Measurements from ENCODE around the gene ARHGAP6.
"Not testable (repeated sequence)": the region's sequence is repeated elsewhere in the genome, so short reads cannot be mapped to it uniquely, and the experiment has no call there.

The ARHGAP6 gene

DNA sequence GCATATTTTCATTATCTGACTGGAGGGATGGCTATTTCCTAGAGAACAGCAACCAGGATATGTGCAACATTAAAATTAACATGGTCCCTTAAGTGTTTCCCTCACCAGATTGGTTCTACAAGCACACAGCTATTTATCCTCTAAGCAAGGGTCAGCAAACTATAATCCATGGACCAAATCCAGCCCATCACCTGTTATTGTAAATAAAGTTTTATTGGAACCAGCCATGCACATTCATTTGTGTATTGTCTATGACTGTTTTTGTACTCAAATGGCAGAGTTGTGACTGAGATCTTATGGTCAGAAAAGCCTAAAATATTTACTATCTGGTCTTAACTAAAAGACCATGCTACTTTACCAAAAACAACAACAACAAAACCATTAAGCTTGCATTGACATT lies 294.6 kb downstream of the ARHGAP6 start:
- Mint-ChIP-seq H3K27ac (no peak overlapping the region), H3K4me1 (ENCODE audit: low read depth) (no peaks in the 10 kb centered on the region), H3K9me3 (no peaks in the 10 kb centered on the region), H3K4me3 (no peak overlapping the region), H3K36me3 (ENCODE audit: low read depth) (no peaks in the 10 kb centered on the region), H3K27me3 (ENCODE audit: low read depth) (no peaks in the 10 kb centered on the region)
- no peak for DNase-seq (ENCODE audit: low spot score)

DNA sequence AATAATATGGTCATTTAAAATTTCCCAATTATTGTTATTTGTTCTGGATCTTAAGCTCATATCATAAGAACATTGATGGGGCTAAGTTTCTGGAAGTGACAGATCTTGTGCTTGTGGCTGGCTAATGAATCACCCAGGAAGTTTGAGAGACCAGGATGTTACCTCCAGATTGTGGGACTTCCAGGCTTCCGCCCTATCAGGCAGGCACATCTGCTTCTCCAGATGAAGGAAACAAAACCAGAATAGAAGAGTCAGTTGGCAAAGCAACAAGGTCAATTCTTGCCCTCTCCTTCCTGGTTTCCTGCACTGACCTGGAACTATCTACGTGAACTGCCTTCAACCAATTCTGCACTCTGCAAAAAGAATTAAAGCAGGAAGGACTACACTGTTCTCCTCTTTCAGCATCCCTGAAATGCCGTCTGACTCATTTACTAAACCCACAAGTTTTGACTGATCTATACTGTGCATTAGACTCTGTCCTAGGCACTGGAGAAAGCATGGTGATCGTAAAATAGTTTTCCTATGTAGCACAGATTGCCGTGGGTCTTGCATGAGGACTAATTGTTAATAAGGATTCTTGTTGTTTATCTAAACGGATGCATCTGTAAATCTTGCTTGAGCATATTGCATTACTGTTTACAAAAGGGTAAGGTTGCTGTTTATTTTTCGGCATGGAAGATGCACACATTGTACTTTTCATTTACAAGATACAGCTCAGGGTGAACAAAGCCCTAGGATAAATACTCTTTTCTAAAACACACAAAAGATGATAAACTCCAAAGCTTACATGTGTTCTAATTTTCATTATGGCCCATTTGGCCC lies 297.9 kb downstream of the ARHGAP6 start:
- no peak for DNase-seq (ENCODE audit: low spot score)
- H3K27ac Mint-ChIP-seq: no peak overlapping the region

DNA sequence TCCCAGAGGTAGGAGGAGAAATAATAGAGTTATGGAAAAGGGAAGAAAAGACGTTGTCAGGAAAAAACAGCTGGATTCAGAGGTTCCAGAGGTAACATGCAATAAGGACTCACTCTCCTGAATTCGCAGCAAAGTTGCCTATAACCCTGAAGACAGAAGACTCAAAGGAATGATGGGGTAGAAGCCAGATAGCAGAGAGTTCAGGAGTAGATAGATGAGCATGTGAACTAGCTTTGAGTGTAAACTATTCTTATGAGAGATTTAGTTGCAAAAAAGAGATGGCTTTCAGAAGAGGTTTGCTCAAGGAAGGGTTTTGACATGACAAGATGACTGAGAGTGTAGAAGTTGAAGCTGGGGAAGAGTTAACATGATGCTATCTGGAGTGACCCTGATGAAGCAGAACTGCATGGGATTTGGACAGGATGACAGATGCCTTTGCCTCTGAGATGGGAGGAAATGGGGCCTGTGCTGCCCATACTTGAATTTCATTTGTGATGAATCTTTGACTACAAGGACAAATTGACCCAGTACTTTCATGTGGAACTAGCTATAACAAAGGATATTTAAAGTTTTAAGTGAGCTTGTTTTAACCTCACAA lies 298.6 kb downstream of the ARHGAP6 start:
- H3K27ac Mint-ChIP-seq: no peak overlapping the region
- no peaks in the 10 kb centered on the region for H3K9me3 Mint-ChIP-seq

More for the DNA sequence above, 297.9 kb downstream of the ARHGAP6 start:
- H3K9me3 Mint-ChIP-seq: no peaks in the 10 kb centered on the region
- no peak overlapping the region for H3K4me3 Mint-ChIP-seq
- no peaks in the 10 kb centered on the region for H3K36me3 Mint-ChIP-seq (ENCODE audit: low read depth)
- H3K4me1 Mint-ChIP-seq (ENCODE audit: low read depth): no peaks in the 10 kb centered on the region
- H3K27me3 Mint-ChIP-seq (ENCODE audit: low read depth): no peaks in the 10 kb centered on the region

DNA sequence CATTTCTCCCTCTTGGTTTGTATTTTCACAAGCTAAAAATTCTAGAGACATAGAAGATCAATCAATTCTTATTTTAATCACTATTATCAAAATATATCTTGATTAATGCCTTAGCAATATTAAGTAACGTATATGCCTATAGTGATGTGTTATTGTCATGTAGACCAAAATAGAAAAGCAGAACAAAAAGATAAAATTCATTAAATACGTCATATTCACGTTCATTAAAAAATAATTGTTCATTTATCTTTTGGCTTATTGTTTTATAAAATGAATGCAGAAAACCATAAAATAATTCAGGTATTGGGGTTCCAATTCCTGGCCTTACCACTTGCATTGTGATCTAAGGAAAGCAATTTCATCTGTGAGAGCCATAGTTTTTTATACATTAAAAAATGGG lies 300.3 kb downstream of the ARHGAP6 start:
- H3K27me3 Mint-ChIP-seq (ENCODE audit: low read depth): no peaks in the 10 kb centered on the region
- H3K9me3 Mint-ChIP-seq: no peaks in the 10 kb centered on the region
- H3K27ac Mint-ChIP-seq: no peak overlapping the region
- no peak for DNase-seq (ENCODE audit: low spot score)
- no peaks in the 10 kb centered on the region for H3K36me3 Mint-ChIP-seq (ENCODE audit: low read depth)
- H3K4me1 Mint-ChIP-seq (ENCODE audit: low read depth): no peaks in the 10 kb centered on the region
- no peak overlapping the region for H3K4me3 Mint-ChIP-seq

More for the DNA sequence above, 298.6 kb downstream of the ARHGAP6 start:
- DNase-seq (ENCODE audit: low spot score): no peak
- Mint-ChIP-seq H3K36me3 (ENCODE audit: low read depth) (no peaks in the 10 kb centered on the region), H3K27me3 (ENCODE audit: low read depth) (no peaks in the 10 kb centered on the region), H3K4me1 (ENCODE audit: low read depth) (no peaks in the 10 kb centered on the region), H3K4me3 (no peak overlapping the region)

DNA sequence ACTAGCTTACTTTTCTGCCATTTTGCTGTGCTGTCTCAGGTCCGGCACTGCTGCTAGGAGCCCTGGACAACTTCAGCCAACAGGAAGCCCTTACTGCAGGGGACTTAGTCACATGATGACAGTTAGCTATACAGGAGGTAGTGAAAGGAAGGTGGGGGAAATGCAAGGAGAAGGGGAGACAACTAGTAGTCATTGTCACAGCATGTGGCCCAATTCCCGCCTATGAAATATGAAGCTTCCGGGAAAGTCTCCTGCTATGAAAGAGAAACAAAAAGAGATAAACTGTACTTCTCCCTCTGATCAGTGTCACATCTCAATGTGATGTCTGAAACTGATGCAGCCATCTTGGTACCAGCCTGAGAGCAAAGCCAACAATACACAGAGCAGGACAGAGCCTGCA lies 300.9 kb downstream of the ARHGAP6 start:
- no peaks in the 10 kb centered on the region for H3K4me1 Mint-ChIP-seq (ENCODE audit: low read depth)
- H3K27me3 Mint-ChIP-seq (ENCODE audit: low read depth): no peaks in the 10 kb centered on the region
- H3K9me3 Mint-ChIP-seq: no peaks in the 10 kb centered on the region
- H3K4me3 Mint-ChIP-seq: no peak overlapping the region
- no peak for DNase-seq (ENCODE audit: low spot score)
- no peak overlapping the region for H3K27ac Mint-ChIP-seq
- H3K36me3 Mint-ChIP-seq (ENCODE audit: low read depth): no peaks in the 10 kb centered on the region

DNA sequence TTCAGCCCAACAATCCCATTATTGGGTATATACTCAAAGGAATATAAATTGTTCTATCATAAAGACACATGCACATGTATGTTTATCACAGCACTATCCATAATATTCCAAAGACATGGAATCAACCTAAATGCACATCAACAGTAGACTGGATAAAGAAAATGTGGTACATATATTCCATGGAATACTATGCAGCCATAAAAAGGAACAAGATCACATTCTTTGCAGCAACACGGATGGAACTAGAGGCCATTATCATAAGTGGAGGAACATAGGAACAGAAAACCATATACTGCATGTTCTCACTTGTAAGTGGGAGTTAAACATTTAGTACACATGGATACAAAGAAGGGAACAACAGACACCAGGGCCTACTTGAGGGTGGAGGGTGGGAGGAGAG lies 301.9 kb downstream of the ARHGAP6 start:
- H3K4me1 Mint-ChIP-seq (ENCODE audit: low read depth); DNase-seq (ENCODE audit: low spot score); H3K36me3 Mint-ChIP-seq (ENCODE audit: low read depth); H3K27me3 Mint-ChIP-seq (ENCODE audit: low read depth); H3K27ac Mint-ChIP-seq; H3K4me3 Mint-ChIP-seq; H3K9me3 Mint-ChIP-seq: not testable (repeated sequence)

DNA sequence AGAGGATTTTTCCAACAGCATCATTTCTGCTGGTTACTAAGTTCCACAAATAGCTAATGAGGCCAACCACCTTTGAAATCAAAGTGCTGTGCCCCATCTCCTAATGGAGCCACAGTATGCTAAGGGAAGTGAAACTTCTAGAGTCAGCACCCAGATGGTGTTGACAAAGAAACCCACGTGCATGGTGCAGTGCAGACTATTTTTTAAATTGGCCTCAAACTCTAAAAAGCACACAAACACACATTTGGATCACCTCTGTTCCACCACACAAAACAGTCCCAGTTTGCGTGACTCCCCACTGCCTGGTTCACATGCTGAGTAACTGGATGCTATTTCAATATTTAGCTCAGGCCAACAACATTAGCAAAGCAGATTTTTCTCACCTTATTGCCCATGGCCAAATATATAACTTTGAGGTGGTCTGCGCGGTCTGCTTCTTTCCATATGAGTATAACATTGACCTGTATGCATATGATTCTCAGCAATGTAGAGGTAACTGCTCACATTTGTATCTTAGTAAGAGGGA lies 302.6 kb downstream of the ARHGAP6 start:
- H3K4me3 Mint-ChIP-seq: no peak overlapping the region
- H3K27ac Mint-ChIP-seq: no peak overlapping the region
- H3K36me3 Mint-ChIP-seq (ENCODE audit: low read depth): no peaks in the 10 kb centered on the region
- H3K27me3 Mint-ChIP-seq (ENCODE audit: low read depth): no peaks in the 10 kb centered on the region
- DNase-seq (ENCODE audit: low spot score): no peak
- no peaks in the 10 kb centered on the region for H3K9me3 Mint-ChIP-seq
- H3K4me1 Mint-ChIP-seq (ENCODE audit: low read depth): no peaks in the 10 kb centered on the region

DNA sequence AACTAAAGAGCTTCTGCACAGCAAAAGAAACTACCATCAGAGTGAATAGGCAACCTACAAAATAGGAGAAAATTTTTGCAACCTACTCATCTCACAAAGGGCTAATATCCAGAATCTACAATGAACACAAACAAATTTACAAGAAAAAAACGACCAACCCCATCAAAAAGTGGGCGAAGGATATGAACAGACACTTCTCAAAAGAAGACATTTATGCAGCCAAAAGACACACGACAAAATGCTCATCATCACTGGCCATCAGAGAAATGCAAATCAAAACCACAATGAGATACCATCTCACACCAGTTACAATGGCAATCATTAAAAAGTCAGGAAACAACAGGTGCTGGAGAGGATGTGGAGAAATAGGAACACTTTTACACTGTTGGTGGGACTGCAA lies 304.1 kb downstream of the ARHGAP6 start:
- DNase-seq (ENCODE audit: low spot score); H3K4me3 Mint-ChIP-seq; H3K27me3 Mint-ChIP-seq (ENCODE audit: low read depth); H3K4me1 Mint-ChIP-seq (ENCODE audit: low read depth); H3K9me3 Mint-ChIP-seq; H3K27ac Mint-ChIP-seq; H3K36me3 Mint-ChIP-seq (ENCODE audit: low read depth): not testable (repeated sequence)

DNA sequence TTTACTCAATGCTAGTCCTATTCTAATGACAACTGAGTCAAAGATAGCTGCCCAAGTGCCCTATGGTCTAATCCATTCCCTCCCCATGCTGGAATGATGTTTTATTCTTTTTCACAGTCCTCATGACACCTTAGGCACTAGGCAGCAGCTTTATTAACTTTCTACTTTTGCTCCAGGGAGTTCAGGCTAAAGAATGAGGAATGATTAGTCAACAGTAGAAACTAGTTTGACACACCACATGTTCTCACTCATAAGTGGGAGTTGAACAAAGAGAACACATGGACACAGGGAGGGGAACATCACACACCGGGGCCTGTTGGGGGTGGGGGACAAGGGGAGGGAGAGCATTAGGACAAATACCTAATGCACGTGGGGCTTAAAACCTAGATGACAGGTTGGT lies 309.8 kb downstream of the ARHGAP6 start:
- DNase-seq (ENCODE audit: low spot score); H3K9me3 Mint-ChIP-seq; H3K36me3 Mint-ChIP-seq (ENCODE audit: low read depth); H3K4me1 Mint-ChIP-seq (ENCODE audit: low read depth); H3K4me3 Mint-ChIP-seq; H3K27me3 Mint-ChIP-seq (ENCODE audit: low read depth); H3K27ac Mint-ChIP-seq: not testable (repeated sequence)

DNA sequence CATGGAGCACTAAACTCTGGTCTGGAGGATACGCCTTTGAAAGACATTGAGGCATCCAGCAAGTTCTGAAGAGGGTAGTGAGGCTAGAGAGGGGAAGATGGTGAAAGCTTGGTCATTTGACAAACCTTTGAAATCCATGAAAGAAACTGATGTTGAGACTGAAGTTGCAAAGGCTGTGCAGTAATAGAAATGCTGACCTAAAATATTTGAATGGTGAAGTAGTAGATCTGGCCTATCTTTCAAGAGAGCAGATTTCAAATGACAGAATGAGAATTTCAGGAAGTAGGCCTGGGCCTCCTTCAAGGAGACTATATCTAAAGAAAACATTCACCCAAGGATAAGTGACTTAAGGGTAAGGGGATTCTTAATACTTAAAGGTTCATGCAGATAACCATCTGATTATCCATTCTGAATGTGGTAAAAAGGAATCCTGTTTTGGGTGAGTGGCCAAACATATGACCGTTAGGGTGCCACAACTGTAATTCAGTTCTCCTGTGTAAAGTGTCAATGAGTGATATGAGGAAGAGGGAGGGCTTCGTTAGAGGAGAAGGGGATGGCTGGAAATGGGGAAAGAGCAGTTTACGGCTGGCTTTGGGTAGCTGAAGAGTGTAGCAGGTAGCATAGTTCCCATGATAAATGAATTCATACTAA lies 310.3 kb downstream of the ARHGAP6 start:
- Mint-ChIP-seq H3K27ac (no peak overlapping the region), H3K4me1 (ENCODE audit: low read depth) (peaks cover 2% of the 10 kb centered on the region), H3K9me3 (no peaks in the 10 kb centered on the region), H3K4me3 (no peak overlapping the region), H3K36me3 (ENCODE audit: low read depth) (no peaks in the 10 kb centered on the region), H3K27me3 (ENCODE audit: low read depth) (no peaks in the 10 kb centered on the region)
- DNase-seq (ENCODE audit: low spot score): no peak

DNA sequence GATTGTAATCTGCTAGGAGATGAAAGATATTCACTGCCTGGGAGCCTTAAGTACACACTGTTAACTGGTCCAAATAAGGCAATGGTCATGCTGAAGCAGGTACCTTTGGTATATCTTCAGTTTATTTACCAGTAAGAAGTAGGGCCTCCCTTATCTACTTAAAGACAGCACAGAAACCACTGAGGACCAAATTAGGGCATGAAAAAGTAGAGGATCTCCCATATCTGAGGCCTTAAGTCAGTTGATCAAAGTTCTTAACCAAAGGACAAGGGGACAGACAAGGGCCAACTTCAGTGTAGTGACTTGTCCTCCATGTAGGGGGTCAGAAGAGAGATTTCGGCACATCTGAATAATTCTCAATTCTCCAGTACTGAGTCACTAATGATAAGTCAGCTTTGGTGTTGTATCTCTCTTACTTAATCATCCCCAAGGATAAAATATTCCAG lies 313.4 kb downstream of the ARHGAP6 start:
- H3K9me3 Mint-ChIP-seq: no peaks in the 10 kb centered on the region
- H3K4me3 Mint-ChIP-seq: no peak overlapping the region
- no peak for DNase-seq (ENCODE audit: low spot score)
- no peaks in the 10 kb centered on the region for H3K36me3 Mint-ChIP-seq (ENCODE audit: low read depth)
- H3K27ac Mint-ChIP-seq: no peak overlapping the region
- H3K4me1 Mint-ChIP-seq (ENCODE audit: low read depth): peaks cover 2% of the 10 kb centered on the region
- H3K27me3 Mint-ChIP-seq (ENCODE audit: low read depth): no peaks in the 10 kb centered on the region

DNA sequence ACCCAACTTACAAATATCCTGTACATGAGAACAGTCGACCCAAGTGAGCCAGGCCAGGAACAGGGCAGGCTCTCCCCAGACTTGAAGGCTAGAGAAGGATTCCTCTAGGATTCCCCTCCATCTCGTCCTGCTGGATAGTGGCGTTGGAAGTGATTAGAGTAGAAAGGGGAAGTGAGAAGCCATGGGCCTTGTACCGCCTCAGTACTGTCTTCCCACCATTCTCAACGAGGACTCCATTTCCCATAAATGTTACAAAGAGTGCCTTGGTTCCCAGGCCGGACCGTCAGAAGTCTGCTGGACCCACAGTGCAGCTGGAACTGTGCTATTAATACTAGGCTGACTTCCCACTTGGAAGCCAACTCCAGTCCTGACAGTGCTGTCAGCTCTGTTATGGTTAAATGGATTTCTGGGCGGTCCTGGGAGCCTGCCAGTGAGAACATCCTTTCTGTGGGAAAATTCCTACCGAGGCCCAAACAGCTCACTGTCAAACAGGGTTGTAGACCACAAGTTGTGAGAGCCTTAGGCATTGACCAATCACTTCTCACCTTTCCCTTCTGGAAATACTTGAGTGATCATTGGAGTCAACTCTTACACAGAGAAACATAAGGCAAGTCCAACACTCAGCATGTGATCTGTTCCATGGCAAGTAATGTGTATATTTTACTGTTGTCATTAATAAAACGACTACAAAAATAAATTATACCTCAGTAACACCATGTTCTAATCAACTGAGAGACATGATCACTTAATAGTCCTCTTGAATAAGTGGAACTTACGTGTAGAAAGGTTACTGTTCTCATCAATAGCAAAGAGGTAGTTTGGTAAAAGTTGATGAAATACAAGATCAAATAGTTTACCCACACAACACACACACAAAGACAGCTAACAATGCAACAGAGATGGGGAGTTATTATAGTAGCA lies 314.1 kb downstream of the ARHGAP6 start:
- Mint-ChIP-seq H3K27me3 (ENCODE audit: low read depth) (no peaks in the 10 kb centered on the region), H3K36me3 (ENCODE audit: low read depth) (no peaks in the 10 kb centered on the region), H3K9me3 (no peaks in the 10 kb centered on the region), H3K4me3 (no peak overlapping the region), H3K27ac (no peak overlapping the region), H3K4me1 (ENCODE audit: low read depth) (peaks cover 2% of the 10 kb centered on the region)
- DNase-seq (ENCODE audit: low spot score): no peak

DNA sequence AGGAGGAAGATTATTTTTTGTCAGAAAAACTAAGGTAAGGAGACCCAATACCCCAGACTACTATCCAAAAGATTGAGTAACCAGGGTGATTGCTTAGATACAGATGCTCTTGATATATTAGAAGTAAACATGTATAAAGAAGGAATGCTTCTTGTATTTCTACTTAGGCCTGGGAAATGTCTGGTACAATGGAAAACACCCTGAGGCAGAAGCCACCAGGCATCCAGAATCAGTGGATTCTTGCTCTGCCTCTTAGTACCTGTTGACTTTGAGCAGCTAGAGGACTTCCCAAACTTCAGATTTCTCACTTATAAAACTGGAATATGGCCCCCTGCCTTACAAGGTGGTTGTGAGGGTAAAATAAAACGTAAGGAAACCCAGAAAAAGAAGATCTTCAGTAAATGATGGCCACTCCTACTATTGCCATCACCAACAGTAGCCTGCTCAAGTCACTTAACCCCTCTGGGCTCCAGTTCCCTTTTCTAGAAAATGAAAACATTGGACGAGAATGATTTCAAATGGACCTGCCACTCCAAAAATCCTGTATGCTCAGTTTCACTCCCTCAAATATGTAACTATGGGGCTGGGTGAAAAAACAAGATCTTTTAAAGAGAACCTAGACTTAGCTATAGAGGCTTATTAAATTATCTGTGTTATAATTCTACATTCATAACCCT lies 315.9 kb downstream of the ARHGAP6 start:
- H3K27ac Mint-ChIP-seq: no peak overlapping the region
- H3K9me3 Mint-ChIP-seq: no peaks in the 10 kb centered on the region
- H3K27me3 Mint-ChIP-seq (ENCODE audit: low read depth): no peaks in the 10 kb centered on the region
- peaks cover 2% of the 10 kb centered on the region for H3K4me1 Mint-ChIP-seq (ENCODE audit: low read depth)
- DNase-seq (ENCODE audit: low spot score): no peak
- H3K36me3 Mint-ChIP-seq (ENCODE audit: low read depth): no peaks in the 10 kb centered on the region
- H3K4me3 Mint-ChIP-seq: no peak overlapping the region

Data from T-helper 2 cell treated with Interferon-gamma antibody and Interleukin-4, amounts not matched to agents 5 μg/mL and 100 μg/mL, for 36 hours (primary cell).